Kidney (tissue), 14 donors: Measurements from ENCODE around the gene CD2AP. TPM values are rescaled to one million over a fixed set of nuclear protein-coding genes. Genes with fewer than 3 reads are reported as not detected.

Experiments
- DNase-seq, 5 donors: peaks; one replicate each; pipeline ENCODE4 v3.0.0-alpha.2; 2013 to 2020
- FAIRE-seq: peaks from 2 replicates; lab custom pipeline; 2012; peaks lifted over from hg19 to GRCh38; lab: Jason Lieb, UNC
- H3K27ac ChIP-seq, 2 donors: one replicate each; pipeline ENCODE4 v1.7.0; 2013; ENCODE audit warnings: low read depth in 2 of 2, low read length in 2 of 2, inconsistent platforms in 1 of 2
- H3K27me3 ChIP-seq: one replicate; pipeline ENCODE4 v1.7.1; 2013; ENCODE audit warnings: low read length, inconsistent platforms; ENCODE audit not compliant: control insufficient read depth, insufficient read depth
- H3K36me3 ChIP-seq, 3 donors: one replicate each; pipeline versions ENCODE4 v1.7.0 to v1.7.1; 2013; ENCODE audit warnings: low read length in 3 of 3, control low read depth in 1 of 3, inconsistent platforms in 1 of 3; ENCODE audit not compliant: insufficient read depth in 3 of 3, control insufficient read depth in 2 of 3
- H3K4me1 ChIP-seq, 3 donors: one replicate each; pipeline versions ENCODE4 v1.7.0 to v1.7.1; 2013; ENCODE audit warnings: low read length in 3 of 3, inconsistent platforms in 1 of 3, low read depth in 1 of 3; ENCODE audit not compliant: control insufficient read depth in 2 of 3, insufficient read depth in 2 of 3
- H3K4me3 ChIP-seq, 3 donors: one replicate each; pipeline versions ENCODE4 v1.7.0 to v1.8.1; 2013; ENCODE audit warnings: low read length in 3 of 3, control low read depth in 1 of 3, inconsistent platforms in 1 of 3
- H3K9ac ChIP-seq, 3 donors: one replicate each; pipeline versions ENCODE4 v1.7.0 to v1.7.1; 2013; ENCODE audit warnings: low read length in 3 of 3, control low read depth in 1 of 3, inconsistent platforms in 1 of 3
- H3K9me3 ChIP-seq, 3 donors: one replicate each; pipeline versions ENCODE4 v1.7.0 to v1.7.1; 2013; ENCODE audit warnings: low read length in 3 of 3, control low read depth in 1 of 3, inconsistent platforms in 1 of 3; ENCODE audit not compliant: control insufficient read depth in 2 of 3, insufficient read depth in 1 of 3
- CTCF ChIP-seq: IDR thresholded peaks from 3 replicates; pipeline ENCODE4 v1.5.1; 2012; ENCODE audit warnings: mild to moderate bottlenecking, moderate library complexity, borderline replicate concordance; ENCODE audit not compliant: insufficient read depth; ENCODE audit errors: extremely low read depth
- intact Hi-C: fragments of 100-400 bp; cut with DNase I; formaldehyde crosslinking; loops from one replicate; pipeline ENCODE4 v1.11.1; 2022
- polyA plus RNA-seq: library from polyadenylated mRNA; stranded (reverse); fragments of 350-450 nt; fragmentation: Illumina TruSeq; extraction: RNeasy Lipid Tissue Mini Kit (QIAGEN cat#74804); gene quantifications from one replicate; pipeline ENCODE4 v1.2.3, GENCODE V29; 2014; ENCODE audit warnings: low read depth, low replicate concordance; ENCODE audit not compliant: insufficient read depth
- total RNA-seq: library from RNA; stranded (reverse); fragmentation: NEBNext Ultra II Directional; extraction: Animal tissue kit (Norgen Biotek cat#: 25700); gene quantifications from one replicate; pipeline ENCODE4 v1.2.1, GENCODE V29; 2021
- donor health status: control.
- donor health status: control.
- donor health status: control.
- donor health status: control.
- donor health status: control.
- donor health status: DM: yes; HTN: yes; CAD: no.
- donor health status: Normal renal cell carcinoma (clear cell type).

Gene CD2AP
- total and polyA plus RNA-seq, 2 donors from 2014 or later, result 19.5 to 87.6 TPM

GRCh38 chr6:47670851-47671250, 193.3 kb downstream of the CD2AP start:
- Histone ChIP-seq H3K9ac (no peak overlapping the region), H3K27me3 (no peaks in the 10 kb centered on the region), H3K36me3 (no peaks in the 10 kb centered on the region), H3K4me1 (peaks cover 0 to 10% (median 3%) of the 10 kb centered on the region in 3 donors), H3K4me3 (no peak overlapping the region), H3K27ac (no peak overlapping the region), H3K9me3 (no peaks in the 10 kb centered on the region)
- no peak for TF ChIP-seq CTCF
- FAIRE-seq (no peak), DNase-seq (peak in 1 of 5 donors; percentile 13)
- intact Hi-C loops, result no loop called here

GRCh38 chr6:47671777-47672176, 194.2 kb downstream of the CD2AP start:
- no peak overlapping the region for H3K27ac ChIP-seq
- H3K4me1 ChIP-seq, result peaks cover 0 to 10% (median 3%) of the 10 kb centered on the region in 3 donors
- TF ChIP-seq CTCF, result no peak
- H3K9ac ChIP-seq, result no peak overlapping the region
- no peaks in the 10 kb centered on the region for H3K36me3 ChIP-seq
- FAIRE-seq, result no peak
- no peak for DNase-seq
- no peak overlapping the region for H3K4me3 ChIP-seq
- intact Hi-C loops, result no loop called here
- H3K9me3 ChIP-seq, result no peaks in the 10 kb centered on the region
- no peaks in the 10 kb centered on the region for H3K27me3 ChIP-seq

- Histone ChIP-seq H3K27me3 (no peaks in the 10 kb centered on the region), H3K4me3 (no peak overlapping the region), H3K9me3 (no peaks in the 10 kb centered on the region), H3K27ac (no peak overlapping the region), H3K4me1 (peaks cover 0 to 10% (median 3%) of the 10 kb centered on the region in 3 donors), H3K36me3 (no peaks in the 10 kb centered on the region), H3K9ac (no peak overlapping the region)
- TF ChIP-seq CTCF, result no peak
- FAIRE-seq, result no peak
- intact Hi-C loops, result no loop called here
- no peak for DNase-seq
Measured at GRCh38 chr6:47672816-47673215, 195.2 kb downstream of the CD2AP start.

GRCh38 chr6:47674673-47675072, 197.1 kb downstream of the CD2AP start:
- DNase-seq (no peak), FAIRE-seq (no peak)
- H3K27ac ChIP-seq, result no peak overlapping the region
- H3K36me3 ChIP-seq, result no peaks in the 10 kb centered on the region
- no peaks in the 10 kb centered on the region for H3K27me3 ChIP-seq
- no peak for TF ChIP-seq CTCF
- no peak overlapping the region for H3K9ac ChIP-seq
- intact Hi-C loops, result no loop called here
- H3K4me1 ChIP-seq, result peaks cover 0 to 4% (median 1%) of the 10 kb centered on the region in 3 donors
- H3K9me3 ChIP-seq, result no peaks in the 10 kb centered on the region
- H3K4me3 ChIP-seq, result no peak overlapping the region
